GM19467 (cell line): Measurements from ENCODE around the gene PTPRH.

Source experiments
- ATAC-seq: cut with Tn5 transposase; IDR thresholded peaks from one replicate; pipeline ENCODE4 v1.9.1; 2021; ENCODE audit warnings: mild to moderate bottlenecking, moderate library complexity; ENCODE audit not compliant: unreplicated experiment

The PTPRH gene

DNA sequence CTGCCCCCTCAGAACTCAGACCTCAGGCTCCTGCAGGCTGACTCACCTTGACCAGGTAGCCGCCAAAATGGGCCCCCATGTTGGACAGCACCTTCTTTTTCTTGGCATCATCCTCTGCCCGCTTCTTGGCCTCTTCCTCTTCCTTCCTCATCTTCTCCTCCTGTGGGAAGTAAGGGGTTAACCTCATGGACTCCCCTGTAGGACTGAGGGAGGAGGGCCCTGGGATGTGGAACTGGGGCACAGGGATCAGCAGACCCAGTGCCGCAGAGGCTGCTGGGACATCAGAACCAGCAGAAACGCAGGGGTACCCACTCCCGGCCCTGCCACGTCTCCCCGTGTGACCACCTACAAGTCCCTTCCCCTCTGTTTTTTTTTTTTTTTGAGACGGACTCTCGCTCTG, 71.4 kb downstream of the PTPRH start:
- ATAC-seq = no peak

DNA sequence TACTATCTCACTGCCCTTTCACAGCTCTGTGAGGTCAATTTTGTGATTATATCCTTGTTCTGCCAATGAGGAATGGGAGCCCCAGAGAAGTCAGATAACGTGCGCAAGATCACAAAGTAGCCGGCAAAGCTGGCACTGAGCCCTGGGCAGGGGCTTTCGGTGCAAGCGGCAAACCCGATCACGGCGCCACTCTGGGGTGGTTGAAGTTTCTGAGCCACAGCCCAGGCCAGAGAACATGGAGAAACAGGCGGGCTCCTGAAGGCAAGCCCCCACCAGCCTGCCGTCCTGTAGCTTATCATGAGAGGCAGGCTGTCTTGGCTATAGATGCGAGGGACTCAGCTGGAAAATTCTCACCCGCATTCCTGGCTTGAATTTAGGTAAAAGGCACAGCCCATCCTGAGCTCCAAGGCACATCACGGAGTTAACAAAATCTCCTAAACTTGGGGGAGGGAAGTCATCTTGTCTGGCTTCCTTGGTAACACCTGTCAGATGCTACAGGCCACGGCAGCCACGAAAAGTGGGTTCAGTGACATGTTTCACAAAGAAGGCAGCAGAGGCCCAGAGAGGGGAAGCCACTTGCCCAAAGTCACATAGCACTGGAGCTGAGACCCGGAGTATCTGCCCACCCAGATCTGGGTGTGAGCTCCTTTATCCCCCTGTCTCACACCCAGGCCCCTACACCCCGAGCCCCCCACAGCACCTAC, 72.8 kb downstream of the PTPRH start:
- no peak for ATAC-seq

DNA sequence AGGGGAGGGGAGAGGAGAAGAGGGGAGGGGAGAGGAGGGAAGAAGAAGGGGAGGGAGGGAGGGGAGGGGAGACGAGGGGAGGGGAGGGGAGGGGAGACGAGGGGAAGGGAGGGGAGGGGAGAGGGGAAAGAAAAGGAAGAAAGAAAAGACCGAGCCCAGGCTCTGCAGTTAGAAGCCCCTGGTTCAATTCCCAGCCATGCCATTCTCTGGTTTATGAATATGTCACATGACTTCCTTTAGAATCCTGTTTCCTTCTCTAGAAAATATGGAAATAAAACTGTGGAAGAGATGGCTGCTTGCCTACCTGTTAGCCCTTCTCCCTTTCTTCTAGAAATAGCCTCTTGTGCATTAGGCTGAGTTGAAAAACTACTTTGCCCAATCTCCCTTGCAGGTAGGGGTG, 74.6 kb downstream of the PTPRH start:
- no peak for ATAC-seq

DNA sequence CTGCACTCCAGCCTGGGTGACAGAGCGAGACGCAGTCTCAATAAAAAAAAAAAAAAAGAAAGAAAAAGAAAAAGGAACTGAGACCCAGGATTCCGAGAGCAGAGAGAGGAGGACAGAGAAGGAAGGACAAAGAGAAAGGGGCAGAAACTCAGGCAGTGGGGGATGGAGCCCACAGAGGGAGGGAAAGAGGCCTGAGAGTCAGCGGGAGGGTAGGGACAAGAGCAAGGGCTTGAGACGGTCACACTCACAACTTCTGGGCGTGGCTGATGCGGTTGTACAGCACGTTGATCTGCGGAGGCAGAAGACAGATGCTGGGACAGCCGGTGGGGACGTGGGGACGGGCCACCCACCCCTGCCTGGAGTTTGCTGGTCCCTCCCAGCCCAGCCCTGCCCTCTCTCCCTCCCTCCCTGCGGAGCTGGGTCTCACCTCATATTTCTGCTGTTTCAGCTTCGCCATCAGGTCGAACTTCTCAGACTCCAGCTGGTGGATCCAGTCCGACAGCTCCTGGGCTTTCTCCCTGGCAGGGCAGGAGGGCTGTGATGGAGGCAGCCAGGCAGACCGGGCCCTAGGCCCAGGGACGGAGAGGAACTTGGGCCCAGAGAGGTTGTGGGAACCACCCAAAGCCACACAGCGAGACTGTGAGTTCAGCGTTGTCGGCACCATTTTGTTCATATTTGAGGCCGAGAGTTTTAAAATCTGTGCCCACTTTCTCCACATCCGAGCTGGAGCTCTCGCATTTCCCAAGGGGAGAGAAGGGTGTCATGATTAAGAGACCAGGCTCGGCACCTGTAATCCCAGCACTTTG, 75.5 kb downstream of the PTPRH start:
- ATAC-seq = no peak

DNA sequence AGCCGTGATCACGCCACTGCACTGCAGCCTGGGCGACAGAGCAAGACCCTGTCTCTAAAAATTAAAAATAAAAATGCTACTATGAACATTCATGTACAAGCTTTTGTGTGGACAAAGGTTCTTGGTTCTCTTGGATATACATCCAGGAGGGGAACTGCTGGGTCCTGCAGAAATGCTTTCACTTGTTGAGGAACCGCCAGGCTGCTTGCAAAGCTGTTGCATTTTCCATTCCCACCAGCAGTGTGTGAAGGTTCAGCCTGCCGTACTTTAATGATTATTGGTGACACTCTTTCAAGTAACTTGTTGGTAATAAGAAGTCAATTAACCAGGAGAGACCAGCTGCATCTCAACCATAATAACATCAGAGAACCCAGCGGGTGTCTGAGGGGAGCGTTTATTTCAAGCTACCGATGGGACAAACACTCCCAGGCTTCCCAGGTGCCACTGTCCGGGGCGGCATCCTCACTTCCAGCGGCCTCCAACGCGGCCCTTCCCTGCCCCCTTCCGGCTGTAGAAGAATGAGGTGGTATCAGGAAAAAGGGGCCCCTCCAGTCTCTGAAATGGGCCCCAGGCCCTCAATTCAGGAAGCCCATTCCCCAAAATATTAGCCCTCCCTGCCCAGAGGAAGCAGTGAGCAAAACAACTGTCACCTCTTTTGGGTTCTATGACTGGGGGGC, 76.7 kb downstream of the PTPRH start:
- no peak for ATAC-seq

DNA sequence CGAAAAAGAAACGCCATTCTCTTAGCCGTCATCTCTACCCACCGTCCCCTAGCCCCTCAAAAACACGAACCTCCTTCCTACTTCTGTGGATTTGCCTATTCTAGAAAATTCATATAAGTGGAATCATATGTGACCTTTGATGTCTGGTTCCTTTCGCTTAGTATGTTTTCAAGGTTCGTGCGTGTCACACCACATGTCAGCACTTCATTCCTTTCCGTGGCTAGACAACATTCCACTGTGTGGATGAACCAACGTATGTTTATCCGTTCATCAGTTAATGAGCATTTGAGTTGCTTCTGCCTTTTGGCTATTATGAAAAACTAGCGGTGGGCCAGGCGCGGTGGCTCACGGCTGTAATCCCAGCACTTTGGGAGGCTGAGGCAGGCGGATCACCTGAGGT, 77.9 kb downstream of the PTPRH start:
- ATAC-seq = no peak
